Cardiac septum (tissue), 1 donor: ENCODE measurements around the gene ADRA2B. TPM values are rescaled to one million over a fixed set of nuclear protein-coding genes. Genes with fewer than 3 reads are reported as not detected.

ENCODE experiments used
- DNase-seq: peaks from one replicate; pipeline ENCODE4 v3.0.0-alpha.2; 2020; ENCODE audit warnings: low spot score
- intact Hi-C: fragments of 100-400 bp; cut with DNase I; formaldehyde crosslinking; loops from one replicate; pipeline ENCODE4 v1.14.0; 2022
- total RNA-seq: library from RNA; stranded (reverse); fragmentation: NEBNext Ultra II Directional; extraction: Animal tissue kit (Norgen Biotek cat#: 25700); gene quantifications from one replicate; pipeline ENCODE4 v1.2.1, GENCODE V29; 2021
- donor health status: DM: no; HTN: no; CAD: no.

The ADRA2B gene
- total RNA-seq, 1 donor from 2014 or later: 5.5 TPM

DNA sequence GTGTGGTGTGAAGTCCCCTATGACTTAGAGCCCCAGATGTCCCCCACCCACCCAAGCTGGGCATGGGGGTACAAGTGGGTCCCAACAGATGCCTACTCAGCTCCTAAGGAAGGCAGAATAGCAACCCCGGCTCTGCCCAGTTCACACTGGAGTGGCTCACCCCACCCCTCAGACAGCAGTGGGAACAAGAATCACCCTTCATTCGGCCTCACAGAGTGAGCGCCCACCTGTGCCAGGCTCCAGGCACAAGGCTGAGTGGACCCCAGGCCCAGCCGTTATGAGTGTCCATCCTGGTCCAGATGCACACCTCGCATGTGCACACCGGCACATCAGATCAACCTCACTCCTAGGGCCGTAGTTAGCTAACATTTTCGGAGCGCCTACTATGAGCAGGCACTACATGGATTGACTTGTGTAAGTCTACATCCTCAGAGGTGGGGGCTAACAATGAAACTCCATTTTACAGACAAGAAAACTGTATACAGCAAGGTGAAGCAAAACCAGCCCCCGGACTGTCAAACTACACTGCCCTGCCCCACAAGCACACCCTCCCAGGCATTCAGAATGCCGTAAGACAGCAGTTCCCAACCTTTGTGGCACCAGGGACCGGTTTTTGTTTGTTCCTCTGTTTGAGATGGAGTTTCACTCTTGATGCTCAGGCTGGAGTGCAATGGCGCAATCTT, 24.7 kb upstream of the ADRA2B start:
- no peak for DNase-seq

DNA sequence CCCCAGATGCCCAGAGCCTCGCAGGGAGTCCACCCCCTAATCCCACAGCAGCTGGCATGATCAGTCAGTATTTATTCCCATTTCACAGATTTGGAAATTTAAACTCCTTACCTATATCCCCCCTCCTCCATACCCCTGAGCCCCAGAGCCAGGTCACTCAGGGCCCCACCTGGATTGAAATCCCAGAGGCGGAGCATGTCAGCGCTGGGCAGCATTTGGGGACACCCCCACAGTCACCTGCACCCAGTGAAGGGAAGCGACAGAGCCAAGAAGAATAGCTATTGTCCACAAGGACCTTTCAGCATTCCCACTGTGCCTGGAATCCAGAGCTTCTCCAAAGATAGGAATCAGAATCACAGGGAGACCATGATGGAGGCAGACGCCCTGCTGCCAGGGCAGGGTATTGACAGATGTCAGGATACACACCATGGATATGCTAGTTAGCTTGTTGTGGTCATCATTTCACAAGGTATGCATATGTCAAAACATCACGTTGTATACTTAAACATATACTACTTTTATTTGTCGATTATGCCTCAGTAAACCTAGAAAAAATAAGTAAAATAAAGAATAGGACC, 22.9 kb upstream of the ADRA2B start:
- intact Hi-C loops: loop anchor here (5.0 to 10.0 kb wide), 2 partner anchors 33 to 366 kb away; partner anchors contain the start of gene NEURL3
- no peak for DNase-seq

More for the DNA sequence above, 24.7 kb upstream of the ADRA2B start:
- intact Hi-C loops: no loop called here

- intact Hi-C loops: loop anchor here (5.0 to 10.0 kb wide), 2 partner anchors 34 to 366 kb away; partner anchors contain the start of gene NEURL3
- no peak for DNase-seq
Observed at GRCh38 chr2:96138179-96139145, 22.1 kb upstream of the ADRA2B start, which contains the start of gene ASTL. Gene ASTL, minus strand, starts transcription at chr2:96138502. Its CDS starts 66 bp downstream, at chr2:96138436.

DNA sequence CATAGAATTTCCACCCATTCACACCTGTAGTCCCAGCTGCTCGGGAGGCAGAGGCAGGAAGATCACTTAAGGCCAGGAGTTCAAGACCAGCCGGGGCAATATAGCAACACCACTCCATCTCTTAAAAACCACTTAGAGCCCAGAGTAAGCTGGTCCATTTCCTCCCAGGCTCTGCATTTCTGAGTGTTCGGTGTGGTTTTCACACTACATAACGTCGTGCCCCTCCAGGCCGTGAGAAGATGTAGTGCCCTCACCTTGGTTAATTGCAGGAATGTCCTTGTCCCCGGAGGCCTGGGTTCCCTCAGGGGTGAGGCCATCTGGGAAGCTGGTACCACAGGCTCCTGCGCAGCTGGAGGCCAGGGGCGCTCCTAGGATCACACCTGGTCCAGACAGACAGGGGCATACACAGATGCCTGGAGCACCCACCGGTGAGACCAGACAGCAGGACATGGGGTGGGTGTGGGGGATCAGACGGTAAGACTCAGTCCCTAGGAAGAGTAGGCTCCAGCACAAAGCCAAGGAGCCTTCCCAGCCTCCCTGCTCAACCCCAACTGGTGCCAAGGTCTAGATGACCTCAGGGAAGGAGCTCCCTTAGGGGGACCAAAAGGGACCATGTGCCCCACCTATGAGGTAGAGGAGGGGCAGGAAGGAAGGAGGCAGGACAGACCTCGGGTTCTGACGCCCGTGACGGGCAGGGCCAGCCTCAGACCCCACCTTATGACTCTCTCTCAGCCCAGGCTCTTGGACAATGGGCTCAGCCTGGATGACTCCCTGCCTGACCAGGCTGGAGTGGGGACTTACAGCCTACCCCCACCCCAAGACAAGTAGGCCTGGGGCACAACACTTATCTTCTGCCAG, 21.2 kb upstream of the ADRA2B start:
- DNase-seq: no peak
- intact Hi-C loops: loop anchor here (5.0 to 10.0 kb wide), 2 partner anchors 35 to 367 kb away; partner anchors contain the start of gene NEURL3

- intact Hi-C loops: loop anchor here (5.0 to 10.0 kb wide), 2 partner anchors 36 to 369 kb away; partner anchors contain the start of gene NEURL3
- DNase-seq: no peak
Observed at GRCh38 chr2:96136129-96136720, 19.9 kb upstream of the ADRA2B start.

DNA sequence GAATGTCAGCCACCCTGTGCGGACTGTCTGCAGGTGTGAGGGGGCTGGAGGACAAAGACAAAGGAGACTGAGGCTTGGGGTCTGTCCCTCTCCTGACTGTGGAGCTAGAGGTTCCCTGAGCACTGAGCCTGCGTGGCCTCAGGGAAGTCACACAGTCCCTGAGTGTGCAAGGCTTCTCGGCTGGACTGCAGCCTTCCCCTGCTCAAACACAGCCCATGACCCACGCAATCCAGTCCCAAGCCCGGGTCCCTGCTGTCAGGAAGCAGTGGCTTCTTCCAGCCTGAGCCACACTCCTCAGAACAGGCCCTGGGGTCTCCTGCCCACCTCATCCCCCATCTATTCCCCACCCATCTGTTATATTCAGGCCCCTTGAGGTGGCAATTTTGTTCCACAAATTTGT, 19.2 kb upstream of the ADRA2B start:
- DNase-seq: no peak
- intact Hi-C loops: loop anchor here (5.0 to 10.0 kb wide), 2 partner anchors 37 to 369 kb away; partner anchors contain the start of gene NEURL3

DNA sequence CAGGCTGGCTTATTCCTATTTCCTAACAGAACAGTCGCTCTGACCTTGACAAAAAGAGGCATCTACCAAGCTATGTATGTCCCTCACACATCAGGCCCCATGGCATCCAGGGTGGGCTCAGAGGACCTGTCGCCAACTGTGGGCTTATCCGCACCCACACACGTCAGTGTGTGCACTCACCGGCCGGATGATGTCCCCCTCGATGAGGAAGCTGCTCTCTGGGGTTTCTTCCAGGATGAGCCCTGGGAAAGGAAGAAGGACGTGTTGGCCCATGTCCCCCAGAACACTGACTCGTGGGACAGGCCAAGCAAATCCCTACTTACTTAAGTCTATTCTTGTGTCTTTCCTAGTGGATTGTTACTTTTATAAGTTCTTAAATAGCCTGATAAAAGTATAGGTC, 18.8 kb upstream of the ADRA2B start:
- intact Hi-C loops: loop anchor here (5.0 to 10.0 kb wide), 2 partner anchors 37 to 370 kb away; partner anchors contain the start of gene NEURL3

GRCh38 chr2:96134421-96134820, 18.1 kb upstream of the ADRA2B start:
- intact Hi-C loops: loop anchor here (10.0 kb wide), 1 partner anchor 370 kb away; the partner anchor contains the start of gene NEURL3
- DNase-seq: no peak

More for the DNA sequence above, 18.8 kb upstream of the ADRA2B start:
- no peak for DNase-seq

DNA sequence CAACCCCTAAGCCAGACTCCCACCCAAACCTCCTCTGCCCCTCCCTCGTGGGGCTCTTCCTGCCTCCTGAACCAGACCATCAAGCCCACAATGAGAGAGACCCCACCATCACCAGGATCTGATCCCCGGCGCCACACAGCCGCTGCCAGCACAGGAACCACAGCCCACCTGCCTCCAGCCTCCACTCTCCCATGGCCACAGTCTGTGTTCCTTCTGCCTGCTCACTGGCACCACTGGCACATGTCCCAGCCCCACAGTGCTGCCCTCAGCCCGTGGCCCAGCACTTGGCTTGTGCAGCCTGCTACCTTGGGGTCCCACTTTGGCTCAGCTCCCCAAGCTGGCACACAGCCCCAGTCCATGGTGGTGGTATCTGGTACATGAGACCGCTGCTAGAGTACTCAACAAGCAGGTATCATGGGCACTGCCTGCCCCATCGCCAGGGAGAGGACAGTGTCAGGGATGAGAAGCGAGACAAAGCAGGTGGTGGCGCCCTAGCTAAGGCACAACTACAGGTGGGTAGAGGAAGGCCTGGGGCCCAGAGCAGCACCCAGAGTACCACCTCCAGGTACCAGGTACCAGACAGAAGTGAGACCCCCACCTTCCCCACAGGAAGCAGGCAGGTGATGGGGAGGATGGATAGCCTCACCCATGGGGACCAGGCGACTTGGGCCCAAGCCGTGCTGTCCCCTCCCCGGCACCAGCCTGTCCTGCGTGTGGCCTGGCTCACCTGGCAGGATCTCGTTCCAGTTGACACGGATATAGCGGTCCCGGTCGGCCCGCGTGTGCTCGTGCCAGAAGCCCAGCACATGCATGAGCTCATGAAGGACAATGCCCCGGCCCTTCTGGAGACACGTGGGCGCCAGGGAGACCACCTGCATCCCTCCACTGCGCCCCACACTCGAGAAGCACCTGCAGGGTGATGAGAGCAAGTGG, 15.7 kb upstream of the ADRA2B start:
- no peak for DNase-seq
- intact Hi-C loops: loop anchor here (10.0 kb wide), 1 partner anchor 373 kb away; the partner anchor contains the start of gene NEURL3

GRCh38 chr2:96131152-96131812, 14.9 kb upstream of the ADRA2B start:
- DNase-seq: no peak
- intact Hi-C loops: loop anchor here (10.0 kb wide), 1 partner anchor 374 kb away; the partner anchor contains the start of gene NEURL3

DNA sequence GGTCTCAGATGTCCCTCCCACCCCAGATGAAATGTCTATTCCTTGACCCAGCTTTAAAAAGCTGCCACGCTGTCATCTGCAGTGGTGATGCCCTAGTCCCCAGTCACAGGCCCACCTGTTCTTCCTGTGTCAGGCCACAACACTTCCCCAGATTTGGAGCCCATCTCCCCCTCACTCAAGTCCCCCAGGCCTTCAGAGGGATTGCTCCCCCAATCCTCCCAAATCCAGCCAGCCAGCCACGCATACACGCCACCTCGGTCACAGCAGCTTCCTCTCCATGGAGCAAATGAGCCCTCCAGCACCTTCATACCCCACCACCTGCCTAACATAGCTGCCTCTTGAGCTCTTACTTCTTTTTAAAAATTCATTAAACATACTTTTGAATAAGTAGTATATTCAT, 14.1 kb upstream of the ADRA2B start:
- no peak for DNase-seq
- intact Hi-C loops: loop anchor here (10.0 kb wide), 1 partner anchor 374 kb away; the partner anchor contains the start of gene NEURL3

DNA sequence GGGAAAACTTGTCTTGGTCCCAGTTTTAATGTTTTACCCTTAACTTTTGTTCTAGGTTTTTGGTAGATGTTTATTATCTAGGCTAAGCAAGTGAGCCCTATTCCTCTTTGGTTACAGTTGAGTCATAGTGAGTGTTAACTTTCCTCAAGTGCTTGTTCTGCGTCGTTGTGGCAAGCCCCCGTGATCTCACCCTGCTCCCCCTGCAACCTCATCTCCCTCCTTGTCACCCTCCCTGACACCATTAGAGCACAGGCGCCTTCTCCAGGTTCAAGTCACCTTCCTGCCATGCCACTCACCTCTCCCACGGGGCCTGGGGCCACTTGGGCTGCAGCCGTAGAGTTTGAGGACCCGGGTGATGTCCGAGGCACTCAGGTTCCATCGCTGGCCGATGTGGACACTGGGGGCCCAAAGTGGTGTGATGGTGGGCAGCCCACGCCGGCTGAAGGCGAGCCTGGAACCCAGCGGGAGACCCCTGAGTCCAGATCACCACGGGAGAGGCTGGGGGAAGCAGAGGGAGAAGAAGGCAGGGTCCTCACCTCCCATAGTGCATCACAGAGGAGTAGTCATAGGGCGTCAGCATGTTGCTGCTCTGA, 13.3 kb upstream of the ADRA2B start:
- no peak for DNase-seq
- intact Hi-C loops: loop anchor here (10.0 kb wide), 1 partner anchor 375 kb away; the partner anchor contains the start of gene NEURL3

DNA sequence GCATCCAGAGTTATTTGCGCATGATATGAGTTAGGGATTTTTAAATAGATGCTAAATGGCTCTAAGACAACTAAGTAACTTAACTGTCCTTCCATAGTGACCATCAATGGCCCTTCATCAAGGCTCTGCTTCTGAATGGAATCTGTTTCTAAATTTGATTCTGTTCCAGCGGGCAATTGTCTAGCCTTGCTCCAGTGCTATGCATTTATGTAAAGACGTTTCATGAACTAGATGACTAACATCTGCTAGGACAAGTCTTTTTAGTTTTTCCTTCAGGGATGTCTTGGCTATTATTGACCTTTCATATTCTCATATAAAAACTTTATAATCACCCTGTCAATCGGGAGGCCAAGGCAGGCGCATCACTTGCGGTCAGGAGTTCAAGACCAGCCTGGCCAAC, 12.1 kb upstream of the ADRA2B start:
- no peak for DNase-seq
- intact Hi-C loops: no loop called here

DNA sequence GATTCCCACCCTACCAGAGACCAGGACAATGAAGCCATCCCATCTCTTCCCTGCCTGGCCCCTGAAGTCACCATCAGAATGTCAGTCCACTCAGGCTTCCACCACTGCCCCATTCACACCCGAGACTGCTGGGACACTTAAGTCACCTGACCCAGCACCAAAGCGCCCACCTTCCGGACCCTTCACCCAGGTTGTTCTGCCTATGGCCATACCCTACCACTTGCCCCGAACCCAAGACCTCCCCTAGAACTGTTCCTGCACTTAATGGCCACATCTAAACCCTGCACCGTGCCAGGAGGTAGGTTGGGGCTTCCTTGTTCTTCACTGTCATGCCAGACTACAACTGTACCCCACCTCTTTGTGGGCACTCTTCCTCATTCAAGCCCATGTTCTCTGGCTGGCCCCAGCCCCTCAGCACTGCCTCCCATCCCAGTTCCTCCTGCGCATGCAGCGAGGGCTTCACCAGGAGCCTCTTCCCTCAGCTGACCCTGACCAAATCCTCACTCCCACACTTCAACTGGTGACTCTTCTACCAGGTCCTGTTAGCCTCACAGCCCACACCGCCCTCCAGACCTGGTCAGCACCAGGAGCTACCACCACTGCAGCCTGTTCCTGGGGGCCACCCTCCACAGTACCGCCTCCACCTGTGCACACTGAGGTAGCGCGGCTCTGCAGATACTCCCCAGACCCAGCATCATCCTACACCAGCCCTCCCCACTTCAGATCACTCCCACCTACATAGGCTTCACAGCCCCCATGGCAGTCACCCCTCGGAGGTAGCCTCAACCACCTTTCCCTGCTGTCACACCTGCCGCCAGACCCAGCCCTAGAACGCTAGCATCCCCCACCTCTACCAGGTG, 8.3 kb upstream of the ADRA2B start:
- intact Hi-C loops: no loop called here
- DNase-seq: no peak

GRCh38 chr2:96123936-96124335, 7.6 kb upstream of the ADRA2B start:
- no peak for DNase-seq
- intact Hi-C loops: no loop called here
